MM.1S (cell line): ENCODE results near the gene SAMD4A.
A peak's percentile ranks its signal among the peaks of the same experiment; 100 is the strongest.

ENCODE experiments used
- DNase-seq: peaks from one replicate; pipeline ENCODE4 v3.0.0-alpha.2; 2015
- H2AFZ ChIP-seq: fragments of 300-600 bp; sonication (generic); 2 replicates; pipeline ENCODE4 v1.6.0; 2016; ENCODE audit warnings: antibody characterized with exemption, low read length
- H3F3A ChIP-seq: fragments of 300-600 bp; sonication (generic); 2 replicates; pipeline ENCODE4 v1.6.1; 2016; ENCODE audit warnings: mild to moderate bottlenecking, antibody characterized with exemption, low read length, moderate library complexity, mixed read lengths; ENCODE audit not compliant: insufficient read depth
- H3K27ac ChIP-seq: fragments of 300-600 bp; sonication (generic); 2 replicates; pipeline ENCODE4 v1.5.1; 2016; ENCODE audit warnings: mild to moderate bottlenecking, low read length
- H3K27me3 ChIP-seq: fragments of 300-600 bp; sonication (generic); replicated peaks from 2 replicates; pipeline ENCODE4 v1.6.0; 2016; ENCODE audit warnings: low read length; ENCODE audit not compliant: insufficient read depth
- H3K36me3 ChIP-seq: fragments of 300-600 bp; sonication (generic); replicated peaks from 2 replicates; pipeline ENCODE4 v1.6.1; 2016; ENCODE audit warnings: mild to moderate bottlenecking, low read length, mixed read lengths; ENCODE audit not compliant: insufficient read depth
- H3K4me1 ChIP-seq: fragments of 300-600 bp; sonication (generic); 2 replicates; pipeline ENCODE4 v1.6.1; 2016; ENCODE audit warnings: low read length, mixed read lengths
- H3K4me2 ChIP-seq: fragments of 300-600 bp; sonication (generic); 2 replicates; pipeline ENCODE4 v1.6.0; 2016; ENCODE audit warnings: low read depth, low read length
- H3K4me3 ChIP-seq: fragments of 300-600 bp; sonication (generic); 2 replicates; pipeline ENCODE4 v1.5.1; 2016; ENCODE audit warnings: low read length, mixed read lengths
- H3K79me2 ChIP-seq: fragments of 300-600 bp; sonication (generic); 2 replicates; pipeline ENCODE4 v1.6.1; 2016; ENCODE audit warnings: mixed run types, low read length, mixed read lengths
- H3K9ac ChIP-seq: fragments of 300-600 bp; sonication (generic); 2 replicates; pipeline ENCODE4 v1.6.1; 2016; ENCODE audit warnings: low read length, mixed read lengths
- H3K9me2 ChIP-seq: fragments of 300-600 bp; sonication (generic); replicated peaks from 2 replicates; pipeline ENCODE4 v1.6.1; 2016; ENCODE audit warnings: mild to moderate bottlenecking, low read length, mixed read lengths; ENCODE audit not compliant: insufficient read depth
- H3K9me3 ChIP-seq: fragments of 300-600 bp; sonication (generic); replicated peaks from 2 replicates; pipeline ENCODE4 v1.6.1; 2016; ENCODE audit warnings: mild to moderate bottlenecking, low read length, mixed read lengths; ENCODE audit not compliant: insufficient read depth
- H4K20me1 ChIP-seq: fragments of 300-600 bp; sonication (generic); 2 replicates; pipeline ENCODE4 v1.6.1; 2016; ENCODE audit warnings: mild to moderate bottlenecking, low read length, moderate library complexity, mixed read lengths; ENCODE audit not compliant: insufficient read depth
- CTCF ChIP-seq: fragments of 300-600 bp; sonication (generic); IDR thresholded peaks from 2 replicates; pipeline ENCODE4 v1.5.1; 2016; ENCODE audit warnings: antibody characterized with exemption, low read length, mixed read lengths
- EZH2 ChIP-seq: fragments of 300-600 bp; sonication (generic); optimal IDR thresholded peaks from 2 replicates; pipeline ENCODE3; 2017; ENCODE audit warnings: low read depth, mild to moderate bottlenecking, antibody characterized with exemption, low read length, mixed read lengths
- EZH2phosphoT487 ChIP-seq: fragments of 300-600 bp; sonication (generic); IDR thresholded peaks from 2 replicates; pipeline ENCODE4 v1.6.1; 2018; ENCODE audit warnings: antibody characterized with exemption, low read length

SAMD4A gene

GRCh38 chr14:54812617-54813016, 245.7 kb downstream of the SAMD4A start:
- H3K4me2 ChIP-seq: no peak overlapping the region
- H3K9me2 ChIP-seq: no peaks in the 10 kb centered on the region
- H3K27ac ChIP-seq: no peak overlapping the region
- no peaks in the 10 kb centered on the region for H3K4me1 ChIP-seq
- no peak overlapping the region for H3K4me3 ChIP-seq
- no peak overlapping the region for H3K9ac ChIP-seq
- H2AFZ ChIP-seq: no peak overlapping the region
- no peaks in the 10 kb centered on the region for H3K9me3 ChIP-seq
- H3K79me2 ChIP-seq: no peaks in the 10 kb centered on the region
- no peak for DNase-seq
- no peaks in the 10 kb centered on the region for H3F3A ChIP-seq
- H3K27me3 ChIP-seq: no peaks in the 10 kb centered on the region
- H3K36me3 ChIP-seq: no peaks in the 10 kb centered on the region
- TF ChIP-seq EZH2phosphoT487: no peak
- no peak for TF ChIP-seq EZH2
- no peak for TF ChIP-seq CTCF
- H4K20me1 ChIP-seq: no peaks in the 10 kb centered on the region

GRCh38 chr14:54813081-54813480, 246.2 kb downstream of the SAMD4A start:
- Histone ChIP-seq H3K9me2 (no peaks in the 10 kb centered on the region), H3K4me2 (no peak overlapping the region), H2AFZ (no peak overlapping the region), H3K79me2 (no peaks in the 10 kb centered on the region), H3K27me3 (no peaks in the 10 kb centered on the region), H4K20me1 (no peaks in the 10 kb centered on the region), H3K36me3 (no peaks in the 10 kb centered on the region), H3K4me1 (no peaks in the 10 kb centered on the region), H3K9ac (no peak overlapping the region), H3K9me3 (no peaks in the 10 kb centered on the region), H3K27ac (no peak overlapping the region), H3K4me3 (no peak overlapping the region), H3F3A (no peaks in the 10 kb centered on the region)
- TF ChIP-seq EZH2: no peak
- no peak for TF ChIP-seq EZH2phosphoT487
- no peak for TF ChIP-seq CTCF
- no peak for DNase-seq

GRCh38 chr14:54814076-54814475, 247.1 kb downstream of the SAMD4A start:
- Histone ChIP-seq H3K9ac (no peak overlapping the region), H3K27me3 (no peaks in the 10 kb centered on the region)
- DNase-seq: no peak

More at GRCh38 chr14:54814076-54814475, 247.1 kb downstream of the SAMD4A start:
- H3K4me3 ChIP-seq: no peak overlapping the region
- no peaks in the 10 kb centered on the region for H3K4me1 ChIP-seq
- no peaks in the 10 kb centered on the region for H3K9me3 ChIP-seq
- no peaks in the 10 kb centered on the region for H3K9me2 ChIP-seq
- H3K36me3 ChIP-seq: no peaks in the 10 kb centered on the region
- no peak overlapping the region for H2AFZ ChIP-seq
- H3K27ac ChIP-seq: no peak overlapping the region
- H4K20me1 ChIP-seq: no peaks in the 10 kb centered on the region
- no peak overlapping the region for H3K4me2 ChIP-seq
- H3F3A ChIP-seq: no peaks in the 10 kb centered on the region
- no peaks in the 10 kb centered on the region for H3K79me2 ChIP-seq
- TF ChIP-seq EZH2 (no peak), CTCF (peak; percentile 15)
